Tongue (tissue), 2 donors: ENCODE measurements around the gene KRT5. TPM values are rescaled to one million over a fixed set of nuclear protein-coding genes. Genes with fewer than 3 reads are reported as not detected.

Experiments used
- DNase-seq: peaks from one replicate; pipeline ENCODE4 v3.0.0-alpha.2; 2015
- total RNA-seq: library from RNA; depleted of rRNA; stranded (reverse); fragments of >200 nt; gene quantifications from one replicate; pipeline ENCODE4 v1.2.3, GENCODE V29; 2014

KRT5 gene
- 1,219 TPM for total RNA-seq

GRCh38 chr12:52519826-52520662, at the start of gene KRT5:
Gene KRT5 (minus strand): TSS chr12:52520394. CDS start chr12:52520296, 98 bp downstream.
- DNase-seq: peak; percentile 65

- no peak for DNase-seq
Observed at GRCh38 chr12:52568111-52568510, 47.9 kb upstream of the KRT5 start.

GRCh38 chr12:52566847-52567291, 46.7 kb upstream of the KRT5 start:
- peak; percentile 28 for DNase-seq

- DNase-seq: no peak
Observed at GRCh38 chr12:52564582-52564981, 44.4 kb upstream of the KRT5 start.

- no peak for DNase-seq
Observed at GRCh38 chr12:52561880-52562449, 41.8 kb upstream of the KRT5 start.

GRCh38 chr12:52559979-52560378, 39.8 kb upstream of the KRT5 start:
- no peak for DNase-seq

- DNase-seq: peak; percentile 76
Observed at GRCh38 chr12:52558781-52559445, 38.7 kb upstream of the KRT5 start.

GRCh38 chr12:52557476-52557875, 37.3 kb upstream of the KRT5 start:
- no peak for DNase-seq

- no peak for DNase-seq
Observed at GRCh38 chr12:52555577-52555976, 35.4 kb upstream of the KRT5 start.

GRCh38 chr12:52552681-52553195, 32.5 kb upstream of the KRT5 start, which contains the start of gene KRT71:
Gene KRT71 (minus strand): TSS chr12:52553145. CDS start chr12:52553077, 68 bp downstream.
- no peak for DNase-seq

GRCh38 chr12:52552055-52552454, 31.9 kb upstream of the KRT5 start:
- no peak for DNase-seq

- no peak for DNase-seq
Observed at GRCh38 chr12:52551216-52551865, 31.1 kb upstream of the KRT5 start.

- DNase-seq: no peak
Observed at GRCh38 chr12:52546126-52546525, 25.9 kb upstream of the KRT5 start.

- DNase-seq: peak; percentile 35
Observed at GRCh38 chr12:52543985-52544883, 24.0 kb upstream of the KRT5 start.

GRCh38 chr12:52542785-52543318, 22.7 kb upstream of the KRT5 start:
- DNase-seq: no peak

- DNase-seq: no peak
Observed at GRCh38 chr12:52542157-52542556, 22.0 kb upstream of the KRT5 start.

- no peak for DNase-seq
Observed at GRCh38 chr12:52541709-52542108, 21.5 kb upstream of the KRT5 start.

- no peak for DNase-seq
Observed at GRCh38 chr12:52540531-52540930, 20.3 kb upstream of the KRT5 start.

- DNase-seq: no peak
Observed at GRCh38 chr12:52539821-52540173, 19.6 kb upstream of the KRT5 start.

- peak; percentile 88 for DNase-seq
Observed at GRCh38 chr12:52539083-52539820, 19.1 kb upstream of the KRT5 start.
